DOHH2 (cell line): ENCODE results near the gene NGEF.

Source experiments
- H3F3A ChIP-seq: fragments of 200-600 bp; sonication (generic), shearing (Covaris generic); 2 replicates; pipeline ENCODE4 v1.6.0; 2016; ENCODE audit warnings: antibody characterized with exemption, mild to moderate bottlenecking; ENCODE audit not compliant: control insufficient read depth, insufficient read depth
- H3K27ac ChIP-seq: fragments of 200-600 bp; sonication (generic); 2 replicates; pipeline ENCODE4 v1.5.1; 2014; ENCODE audit warnings: low read depth, mild to moderate bottlenecking, low read length, moderate library complexity
- H3K27me3 ChIP-seq: fragments of 200-600 bp; sonication (generic); 2 replicates; pipeline ENCODE4 v1.6.1; 2014; ENCODE audit warnings: mild to moderate bottlenecking, low read length, mixed read lengths; ENCODE audit not compliant: control insufficient read depth
- H3K36me3 ChIP-seq: fragments of 200-600 bp; sonication (generic); 2 replicates; pipeline ENCODE4 v1.6.1; 2014; ENCODE audit warnings: mild to moderate bottlenecking, low read length, moderate library complexity, mixed read lengths; ENCODE audit not compliant: control insufficient read depth
- H3K4me1 ChIP-seq: fragments of 200-600 bp; sonication (generic); 2 replicates; pipeline ENCODE4 v1.6.1; 2014; ENCODE audit warnings: mild to moderate bottlenecking, low read length, mixed read lengths; ENCODE audit not compliant: control insufficient read depth
- H3K4me2 ChIP-seq: fragments of 200-600 bp; sonication (generic); 2 replicates; pipeline ENCODE4 v1.6.0; 2014; ENCODE audit warnings: mild to moderate bottlenecking, low read length, moderate library complexity
- H3K4me3 ChIP-seq: fragments of 200-600 bp; sonication (generic); 2 replicates; pipeline ENCODE4 v1.5.1; 2014; ENCODE audit warnings: mild to moderate bottlenecking, low read length, mixed read lengths
- H3K79me2 ChIP-seq: fragments of 200-600 bp; sonication (generic); 2 replicates; pipeline ENCODE4 v1.6.1; 2014; ENCODE audit warnings: mild to moderate bottlenecking, low read length, mixed read lengths; ENCODE audit not compliant: control insufficient read depth
- H3K9me2 ChIP-seq: fragments of 200-600 bp; sonication (generic); replicated peaks from 2 replicates; pipeline ENCODE4 v1.6.1; 2014; ENCODE audit warnings: mild to moderate bottlenecking, low read length, mixed read lengths; ENCODE audit not compliant: control insufficient read depth
- H3K9me3 ChIP-seq: fragments of 200-600 bp; sonication (generic); 2 replicates; pipeline ENCODE4 v1.6.1; 2014; ENCODE audit warnings: antibody characterized with exemption, low read length, mixed read lengths; ENCODE audit not compliant: control insufficient read depth, insufficient read depth
- H4K20me1 ChIP-seq: fragments of 200-600 bp; sonication (generic); 2 replicates; pipeline ENCODE4 v1.6.0; 2014; ENCODE audit warnings: low read depth, mild to moderate bottlenecking, antibody characterized with exemption, low read length, moderate library complexity; ENCODE audit not compliant: control insufficient read depth, insufficient read depth
- CTCF ChIP-seq: fragments of 200-600 bp; sonication (generic); IDR thresholded peaks from one replicate; pipeline ENCODE4 v1.5.1; 2014; ENCODE audit warnings: antibody characterized with exemption, mild to moderate bottlenecking, low read depth, low read length; ENCODE audit not compliant: poor library complexity, severe bottlenecking
- EZH2phosphoT487 ChIP-seq: fragments of 200-600 bp; sonication (generic); IDR thresholded peaks from 2 replicates; pipeline ENCODE4 v1.6.1; 2017; ENCODE audit warnings: borderline replicate concordance, mild to moderate bottlenecking, antibody characterized with exemption, low read length, moderate library complexity, mixed read lengths

Gene NGEF

GRCh38 chr2:232967474-232967873 is 45.6 kb downstream of the NGEF start:
- no peaks in the 10 kb centered on the region for H3K9me2 ChIP-seq
- H3K27me3 ChIP-seq: no peaks in the 10 kb centered on the region
- TF ChIP-seq EZH2phosphoT487 (no peak), CTCF (no peak)
- H4K20me1 ChIP-seq: no peaks in the 10 kb centered on the region
- H3K4me3 ChIP-seq: no peak overlapping the region
- no peaks in the 10 kb centered on the region for H3F3A ChIP-seq
- H3K4me1 ChIP-seq: no peaks in the 10 kb centered on the region
- H3K27ac ChIP-seq: no peak overlapping the region
- no peak overlapping the region for H3K4me2 ChIP-seq
- H3K36me3 ChIP-seq: no peaks in the 10 kb centered on the region
- H3K9me3 ChIP-seq: peaks cover 8% of the 10 kb centered on the region; the same call in 1 of the 2 replicates
- H3K79me2 ChIP-seq: no peaks in the 10 kb centered on the region

DNA sequence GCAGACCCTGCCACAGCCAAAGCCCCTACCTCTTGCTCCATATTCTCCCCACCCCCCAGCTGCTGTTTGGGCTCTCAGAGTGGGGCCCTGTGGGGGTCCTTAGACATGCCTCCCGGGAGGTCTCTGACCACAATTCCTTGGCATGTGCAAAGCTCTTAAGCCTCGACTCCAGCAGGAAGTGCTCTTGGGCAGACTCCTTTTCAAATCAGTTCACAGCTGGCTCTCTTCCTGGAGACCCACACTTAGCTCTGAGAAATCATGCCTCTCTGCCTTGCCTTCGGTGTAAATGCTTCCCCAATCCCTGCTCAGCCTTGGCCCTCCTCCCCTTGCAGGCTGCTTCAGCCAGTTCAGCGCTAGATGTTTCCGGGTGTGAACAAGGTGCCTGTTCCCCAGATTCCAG is 46.9 kb downstream of the NGEF start:
- TF ChIP-seq CTCF (no peak), EZH2phosphoT487 (no peak)
- Histone ChIP-seq H3K27ac (no peak overlapping the region), H3K79me2 (no peaks in the 10 kb centered on the region), H3K4me2 (no peak overlapping the region), H3K4me1 (no peaks in the 10 kb centered on the region), H3F3A (no peaks in the 10 kb centered on the region), H3K4me3 (no peak overlapping the region), H3K27me3 (no peaks in the 10 kb centered on the region), H3K36me3 (no peaks in the 10 kb centered on the region), H3K9me2 (no peaks in the 10 kb centered on the region), H3K9me3 (peaks cover 14% of the 10 kb centered on the region; the same call in 1 of the 2 replicates), H4K20me1 (no peaks in the 10 kb centered on the region)

GRCh38 chr2:232963913-232964312 is 49.1 kb downstream of the NGEF start:
- Histone ChIP-seq H3K4me3 (no peak overlapping the region), H3K27me3 (no peaks in the 10 kb centered on the region), H3K36me3 (no peaks in the 10 kb centered on the region), H3K9me2 (no peaks in the 10 kb centered on the region), H4K20me1 (no peaks in the 10 kb centered on the region), H3F3A (no peaks in the 10 kb centered on the region), H3K79me2 (no peaks in the 10 kb centered on the region), H3K9me3 (peaks cover 14% of the 10 kb centered on the region; the same call in 1 of the 2 replicates), H3K4me2 (no peak overlapping the region), H3K4me1 (peaks cover 4% of the 10 kb centered on the region), H3K27ac (no peak overlapping the region)
- no peak for TF ChIP-seq EZH2phosphoT487
- no peak for TF ChIP-seq CTCF
